Hematopoietic multipotent progenitor cell (in vitro differentiated cells): Measurements from ENCODE around the gene CREG2. TPM values are rescaled to one million over a fixed set of nuclear protein-coding genes. Genes with fewer than 3 reads are reported as not detected.
"Not testable (repeated sequence)": the region's sequence is repeated elsewhere in the genome, so short reads cannot be mapped to it uniquely, and the experiment has no call there.

Experiments
- DNase-seq, 3 donors: peaks; one replicate each; pipeline ENCODE4 v3.0.0-alpha.2; 2011 to 2015; ENCODE audit warnings: low read depth in 2 of 3, low spot score in 2 of 3
- total RNA-seq: library from RNA; depleted of rRNA; stranded (reverse); fragments of >200 nt; gene quantifications from one replicate; pipeline ENCODE4 v1.2.3, GENCODE V29; 2012

The CREG2 gene
- total RNA-seq, 1 donor: 0.27 TPM

- DNase-seq: peak in 2 of 3 donors; percentile 34 to 48
These were observed 37.2 kb downstream of the CREG2 start for GRCh38 chr2:101349893-101350662.

GRCh38 chr2:101348883-101349282 is 38.4 kb downstream of the CREG2 start:
- no peak for DNase-seq

GRCh38 chr2:101346909-101347308 is 40.4 kb downstream of the CREG2 start:
- DNase-seq: no peak

- DNase-seq: no peak
These were observed 43.2 kb downstream of the CREG2 start for GRCh38 chr2:101344137-101344536.

- DNase-seq: no peak
These were observed 44.7 kb downstream of the CREG2 start for GRCh38 chr2:101342625-101343008.

GRCh38 chr2:101341901-101342624 is 45.2 kb downstream of the CREG2 start:
- DNase-seq: peak; percentile 45 to 61 (median 56)

- no peak for DNase-seq
These were observed 45.9 kb downstream of the CREG2 start for GRCh38 chr2:101341421-101341820.

- no peak for DNase-seq
These were observed 47.2 kb downstream of the CREG2 start for GRCh38 chr2:101340141-101340551.

GRCh38 chr2:101339266-101339880 is 47.9 kb downstream of the CREG2 start:
- no peak for DNase-seq

GRCh38 chr2:101337877-101338276 is 49.4 kb downstream of the CREG2 start:
- DNase-seq: no peak

- no peak for DNase-seq
These were observed 54.2 kb downstream of the CREG2 start for GRCh38 chr2:101332885-101333766.

- DNase-seq: no peak
These were observed 56.1 kb downstream of the CREG2 start for GRCh38 chr2:101331202-101331601.

- DNase-seq: no peak
These were observed 56.9 kb downstream of the CREG2 start for GRCh38 chr2:101330253-101330933.

GRCh38 chr2:101329026-101329425 is 58.3 kb downstream of the CREG2 start:
- no peak for DNase-seq

- peak in 2 of 3 donors; percentile 88 to 94 for DNase-seq
These were observed 58.8 kb downstream of the CREG2 start for GRCh38 chr2:101328474-101329007.

- no peak for DNase-seq
These were observed 59.4 kb downstream of the CREG2 start for GRCh38 chr2:101327863-101328394.

- no peak for DNase-seq
These were observed 61.9 kb downstream of the CREG2 start for GRCh38 chr2:101325425-101325824.

- not testable (repeated sequence) for DNase-seq
These were observed 70.7 kb downstream of the CREG2 start for GRCh38 chr2:101316568-101316967.

- DNase-seq: peak in 1 of 3 donors; percentile 20
These were observed 75.6 kb downstream of the CREG2 start for GRCh38 chr2:101311696-101312017.
